K562 (cell line): ENCODE data around the gene TCF12. TPM values are rescaled to one million over a fixed set of nuclear protein-coding genes. Genes with fewer than 3 reads are reported as not detected.

Experiments used
- ATAC-seq: fragments of 200-7000 bp; cut with Tn5 transposase; 3 replicates; pipeline ENCODE4 v1.9.1; 2020; ENCODE audit warnings: moderate library complexity
- BruUV-seq: library from RNA; stranded (reverse); fragments of 400-500 nt; replicated peaks from 2 replicates; lab custom pipeline; 2021; lab: Mats Ljungman, UMichigan
- CTCF ChIA-PET: fragments of 300-600 bp; formaldehyde crosslinking; extraction: SDS; loops from one replicate; lab custom pipeline; 2021; ENCODE audit warnings: low intra/inter-chr PET ratio; lab: Yijun Ruan, JAX
- POLR2A ChIA-PET: fragments of 300-600, 350-650 bp; sonication (Branson Sonifier 250); formaldehyde crosslinking; extraction: SDS; loops from one replicate; lab custom pipeline; 2021; ENCODE audit warnings: antibody characterized with exemption, inconsistent platforms; lab: Yijun Ruan, JAX
- DNase-seq, 4 experiments: peaks; one replicate each; pipeline versions ENCODE4 v3.0.0 to v3.0.0-alpha.2; 2011 to 2018; ENCODE audit warnings: low spot score in 3 of 4, mixed read lengths in 3 of 4; ENCODE audit errors: extremely low read depth in 1 of 4
- FAIRE-seq: peaks from 2 replicates; lab custom pipeline; 2011; peaks lifted over from hg19 to GRCh38; lab: Jason Lieb, UNC
- H2AFZ ChIP-seq: 2 replicates; pipeline ENCODE4 v1.6.0; 2011; ENCODE audit warnings: low read depth, low read length, control low read depth, inconsistent platforms
- H3K27ac ChIP-seq: fragments of 200-600 bp; 3 replicates; pipeline ENCODE4 v1.8.0; 2011; ENCODE audit warnings: low read depth, mild to moderate bottlenecking, control low read depth, inconsistent platforms, low read length, moderate library complexity, mixed read lengths; ENCODE audit errors: extremely low read depth
- H3K27me3 ChIP-seq, 2 experiments: fragments of 300-600 bp in 1 of 2; 2 replicates in 1 of 2; 3 replicates in 1 of 2; pipeline versions ENCODE4 v1.6.0 to v1.8.0; 2011; ENCODE audit warnings: inconsistent platforms in 2 of 2, low read length in 2 of 2, mild to moderate bottlenecking in 1 of 2, mixed read lengths in 1 of 2, moderate library complexity in 1 of 2; ENCODE audit not compliant: control insufficient read depth in 2 of 2, insufficient read depth in 2 of 2
- H3K36me3 ChIP-seq: fragments of 300-600 bp; 3 replicates; pipeline ENCODE4 v1.8.0; 2011; ENCODE audit warnings: mild to moderate bottlenecking, low read length, inconsistent platforms; ENCODE audit not compliant: control insufficient read depth, insufficient read depth
- H3K4me1 ChIP-seq, 2 experiments: fragments of 200-600 bp in 1 of 2; replicated peaks in 1 of 2; 2 replicates in 1 of 2; 3 replicates in 1 of 2; pipeline versions ENCODE4 v1.5.1 to v1.8.0; 2011; ENCODE audit warnings: inconsistent platforms in 2 of 2, low read length in 2 of 2, mild to moderate bottlenecking in 1 of 2, mixed read lengths in 1 of 2, moderate library complexity in 1 of 2; ENCODE audit not compliant: control insufficient read depth in 2 of 2, insufficient read depth in 2 of 2
- H3K4me2 ChIP-seq: 2 replicates; pipeline ENCODE4 v1.6.1; 2011; ENCODE audit warnings: low read length, control low read depth, inconsistent platforms, mixed read lengths; ENCODE audit not compliant: insufficient read depth
- H3K4me3 ChIP-seq: fragments of 200-600 bp; sonication (generic), shearing (Covaris generic); 2 replicates; pipeline ENCODE4 v1.5.1; 2016; ENCODE audit warnings: control low read depth, inconsistent platforms
- H3K79me2 ChIP-seq: fragments of 200-600 bp; 3 replicates; pipeline ENCODE4 v1.8.0; 2011; ENCODE audit warnings: low read length, inconsistent platforms; ENCODE audit not compliant: control insufficient read depth, insufficient read depth
- H3K9ac ChIP-seq, 2 experiments: 2 replicates each; pipeline versions ENCODE4 v1.6.0 to v1.6.1; 2011; ENCODE audit warnings: low read depth in 2 of 2, low read length in 2 of 2, control low read depth in 1 of 2, inconsistent platforms in 1 of 2, mild to moderate bottlenecking in 1 of 2, mixed read lengths in 1 of 2; ENCODE audit not compliant: insufficient read depth in 1 of 2
- H3K9me1 ChIP-seq: one replicate; pipeline ENCODE4 v1.6.0; 2011; ENCODE audit warnings: inconsistent platforms, mild to moderate bottlenecking, low read length, moderate library complexity; ENCODE audit not compliant: control insufficient read depth, insufficient read depth
- H3K9me3 ChIP-seq: replicated peaks from 2 replicates; pipeline ENCODE4 v1.5.1; 2011; ENCODE audit warnings: low read depth, low read length, inconsistent platforms; ENCODE audit not compliant: control insufficient read depth, insufficient read depth
- H4K20me1 ChIP-seq: replicated peaks from 2 replicates; pipeline ENCODE4 v1.6.1; 2011; ENCODE audit warnings: low read length, inconsistent platforms, mixed read lengths; ENCODE audit not compliant: control insufficient read depth, insufficient read depth
- POLR2B ChIP-seq: fragments of 450-650 bp; IDR thresholded peaks from 2 replicates; pipeline ENCODE4 v1.6.1; 2018; ENCODE audit warnings: low read depth; ENCODE audit not compliant: partially characterized antibody
- SAFB ChIP-seq: fragments of 200-400 bp; formaldehyde crosslinking; IDR thresholded peaks from 2 replicates; pipeline ENCODE4 v1.6.1; 2017; ENCODE audit warnings: low read depth, low read length, borderline replicate concordance
- ZC3H8 ChIP-seq: fragments of 450-650 bp; IDR thresholded peaks from 2 replicates; pipeline ENCODE4 v1.6.1; 2017
- WGBS: fragments of 100-300 bp; shearing (Covaris generic); methylation state at CpG from one replicate; pipeline ENCODE4 v1.1.6; 2016; ENCODE audit warnings: low coverage, mixed read lengths; ENCODE audit not compliant: insufficient coverage; ENCODE audit errors: missing lambda C conversion rate; 5-methylcytosine and 5-hydroxymethylcytosine counted together
- in situ Hi-C: fragments of 300-500 bp; cut with MboI; formaldehyde crosslinking; loops from 4 replicates; pipeline ENCODE4 v1.15.0; 2018; ENCODE audit warnings: inconsistent platforms, mixed read lengths
- intact Hi-C: fragments of 100-400 bp; cut with micrococcal nuclease; formaldehyde crosslinking; loops from 2 replicates; pipeline ENCODE4 v1.14.2; 2022
- polyA plus RNA-seq, 8 experiments: library from polyadenylated mRNA; depleted of rRNA in 4 of 8; stranded (reverse) in 5 of 8; unstranded in 3 of 8; fragments of >200 nt; fragmentation: Nextera tagmentation in 2 of 8; fragmentation: Illumina TruSeq in 1 of 8; extraction: Ambion mirVana in 2 of 8; extraction: Trizol in 1 of 8; gene quantifications; 2 replicates each; pipeline versions ENCODE4 v1.2.1 to v1.2.3, GENCODE V29; 2011 to 2014; ENCODE audit warnings: inconsistent platforms in 1 of 8, missing spikeins in 1 of 8
- total RNA-seq, 7 experiments: library from RNA; depleted of rRNA in 6 of 7; stranded (reverse); fragments of >200 nt in 6 of 7; fragmentation: Illumina TruSeq in 2 of 7; extraction: Trizol in 2 of 7; gene quantifications; 2 replicates each; pipeline versions ENCODE4 v1.2.1 to v1.2.3, GENCODE V29; 2011 to 2021; ENCODE audit warnings: low replicate concordance in 1 of 7
- TF ChIP-seq, protein P1 (sequence below): IDR thresholded peaks from 2 replicates; pipeline ENCODE4 v1.6.1; 2012; ENCODE audit warnings: low read depth, low read length, improper control_type of control experiment, borderline replicate concordance
- TF ChIP-seq, protein P2 (sequence below): fragments of 250-450 bp; sonication (Bioruptor Pico); IDR thresholded peaks from 2 replicates; pipeline ENCODE4 v1.8.0; 2022; ENCODE audit warnings: inconsistent platforms, mild to moderate bottlenecking, moderate library complexity, borderline replicate concordance
- TF ChIP-seq, protein P3 (sequence below): fragments of 250-450 bp; sonication (Bioruptor Pico); IDR thresholded peaks from 2 replicates; pipeline ENCODE4 v1.5.0; 2020; ENCODE audit warnings: mild to moderate bottlenecking
- TF ChIP-seq, protein P4 (sequence below): fragments of 250-450 bp; sonication (Bioruptor Pico); IDR thresholded peaks from 2 replicates; pipeline ENCODE4 v1.9.0; 2021; ENCODE audit warnings: mild to moderate bottlenecking, inconsistent platforms
- TF ChIP-seq, protein P5 (sequence below), 2 experiments: IDR thresholded peaks in 1 of 2; conservative IDR thresholded peaks in 1 of 2; 2 replicates each; pipeline ENCODE4 v1.6.1; 2016; ENCODE audit warnings: low read depth in 2 of 2, mild to moderate bottlenecking in 1 of 2, missing compliant biosample characterization in 1 of 2, missing genetic modification characterization in 1 of 2, moderate library complexity in 1 of 2
- TF ChIP-seq, protein P6 (sequence below): fragments of 450-650 bp; IDR thresholded peaks from 2 replicates; pipeline ENCODE4 v1.6.1; 2016; ENCODE audit warnings: missing biosample characterization, missing genetic modification characterization

Gene TCF12
- total and polyA plus RNA-seq, 9 of the 15 experiments (the other 6 are each of a cell fraction or from before 2014, with no cell fraction given) = 10.5 to 132 (median 52.9) TPM

DNA sequence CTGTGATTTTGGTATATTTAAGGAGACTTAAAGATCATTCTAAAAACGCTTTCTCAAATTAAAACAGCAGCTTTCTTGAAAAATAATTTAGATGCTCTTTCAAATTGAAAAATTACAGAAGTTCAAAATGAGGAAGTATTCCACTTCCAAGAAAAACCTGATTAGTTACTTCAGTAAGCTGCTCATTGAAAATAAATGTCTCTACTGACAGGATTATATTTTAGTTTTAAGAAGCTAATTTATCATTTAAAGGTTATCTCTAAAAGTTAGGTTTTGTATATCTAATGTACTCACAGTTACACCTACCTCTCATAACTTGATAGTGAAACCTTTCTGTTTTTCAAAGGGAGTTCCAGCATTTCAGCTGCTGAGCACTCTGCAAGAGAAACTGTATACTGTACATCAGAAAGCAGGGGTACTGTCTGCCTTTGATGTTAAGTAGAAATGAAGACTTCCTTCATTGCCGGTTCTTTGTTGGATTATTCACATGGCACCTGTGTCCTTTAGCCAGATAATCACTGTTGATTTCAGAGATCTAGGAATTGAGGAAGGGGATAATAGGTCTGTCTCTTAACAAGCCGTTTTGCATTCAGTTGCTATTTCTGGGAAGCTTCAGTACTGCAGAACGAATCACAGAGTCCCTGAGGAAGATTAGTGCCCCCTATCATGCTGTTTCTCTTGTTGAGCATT lies 161.6 kb downstream of the TCF12 start:
- POLR2A ChIA-PET = no interaction called here
- Histone ChIP-seq H3K9ac (no peak overlapping the region), H3K4me2 (no peak overlapping the region), H3K79me2 (peaks cover 28% of the 10 kb centered on the region), H3K4me1 (peaks cover 0 to 15% of the 10 kb centered on the region in 2 experiments; a peak in 3 of 5 replicates), H3K27ac (no peak overlapping the region), H2AFZ (no peak overlapping the region), H3K4me3 (no peak overlapping the region), H3K9me1 (no peaks in the 10 kb centered on the region), H3K27me3 (no peaks in the 10 kb centered on the region), H3K36me3 (no peaks in the 10 kb centered on the region; the same call in 2 of the 3 replicates), H3K9me3 (no peaks in the 10 kb centered on the region), H4K20me1 (no peaks in the 10 kb centered on the region)
- FAIRE-seq (no peak), ATAC-seq (peak; percentile 57; the same call in 2 of the 3 replicates), DNase-seq (no peak)
- in situ Hi-C loops (no loop called here), intact Hi-C loops (no loop called here)
- CTCF ChIA-PET = no interaction called here
- BruUV-seq = no TSS peak
- 6% methylated on average over 4 of the region's 4 CpGs for WGBS
- TF ChIP-seq SAFB (no peak), POLR2B (no peak), ZC3H8 (no peak)
- TF ChIP-seq, protein P1, sequence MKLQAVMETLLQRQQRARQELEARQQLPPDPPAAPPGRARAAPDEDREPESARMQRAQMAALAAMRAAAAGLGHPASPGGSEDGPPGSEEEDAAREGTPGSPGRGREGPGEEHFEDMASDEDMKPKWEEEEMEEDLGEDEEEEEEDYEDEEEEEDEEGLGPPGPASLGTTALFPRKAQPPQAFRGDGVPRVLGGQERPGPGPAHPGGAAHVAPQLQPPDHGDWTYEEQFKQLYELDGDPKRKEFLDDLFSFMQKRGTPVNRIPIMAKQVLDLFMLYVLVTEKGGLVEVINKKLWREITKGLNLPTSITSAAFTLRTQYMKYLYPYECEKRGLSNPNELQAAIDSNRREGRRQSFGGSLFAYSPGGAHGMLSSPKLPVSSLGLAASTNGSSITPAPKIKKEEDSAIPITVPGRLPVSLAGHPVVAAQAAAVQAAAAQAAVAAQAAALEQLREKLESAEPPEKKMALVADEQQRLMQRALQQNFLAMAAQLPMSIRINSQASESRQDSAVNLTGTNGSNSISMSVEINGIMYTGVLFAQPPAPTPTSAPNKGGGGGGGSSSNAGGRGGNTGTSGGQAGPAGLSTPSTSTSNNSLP = no peak
- TF ChIP-seq, protein P2, sequence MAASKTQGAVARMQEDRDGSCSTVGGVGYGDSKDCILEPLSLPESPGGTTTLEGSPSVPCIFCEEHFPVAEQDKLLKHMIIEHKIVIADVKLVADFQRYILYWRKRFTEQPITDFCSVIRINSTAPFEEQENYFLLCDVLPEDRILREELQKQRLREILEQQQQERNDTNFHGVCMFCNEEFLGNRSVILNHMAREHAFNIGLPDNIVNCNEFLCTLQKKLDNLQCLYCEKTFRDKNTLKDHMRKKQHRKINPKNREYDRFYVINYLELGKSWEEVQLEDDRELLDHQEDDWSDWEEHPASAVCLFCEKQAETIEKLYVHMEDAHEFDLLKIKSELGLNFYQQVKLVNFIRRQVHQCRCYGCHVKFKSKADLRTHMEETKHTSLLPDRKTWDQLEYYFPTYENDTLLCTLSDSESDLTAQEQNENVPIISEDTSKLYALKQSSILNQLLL (CRISPR knock-in tag) = no peak
- TF ChIP-seq, protein P3, sequence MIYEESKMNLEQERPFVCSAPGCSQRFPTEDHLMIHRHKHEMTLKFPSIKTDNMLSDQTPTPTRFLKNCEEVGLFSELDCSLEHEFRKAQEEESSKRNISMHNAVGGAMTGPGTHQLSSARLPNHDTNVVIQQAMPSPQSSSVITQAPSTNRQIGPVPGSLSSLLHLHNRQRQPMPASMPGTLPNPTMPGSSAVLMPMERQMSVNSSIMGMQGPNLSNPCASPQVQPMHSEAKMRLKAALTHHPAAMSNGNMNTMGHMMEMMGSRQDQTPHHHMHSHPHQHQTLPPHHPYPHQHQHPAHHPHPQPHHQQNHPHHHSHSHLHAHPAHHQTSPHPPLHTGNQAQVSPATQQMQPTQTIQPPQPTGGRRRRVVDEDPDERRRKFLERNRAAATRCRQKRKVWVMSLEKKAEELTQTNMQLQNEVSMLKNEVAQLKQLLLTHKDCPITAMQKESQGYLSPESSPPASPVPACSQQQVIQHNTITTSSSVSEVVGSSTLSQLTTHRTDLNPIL = no peak
- TF ChIP-seq, protein P4, sequence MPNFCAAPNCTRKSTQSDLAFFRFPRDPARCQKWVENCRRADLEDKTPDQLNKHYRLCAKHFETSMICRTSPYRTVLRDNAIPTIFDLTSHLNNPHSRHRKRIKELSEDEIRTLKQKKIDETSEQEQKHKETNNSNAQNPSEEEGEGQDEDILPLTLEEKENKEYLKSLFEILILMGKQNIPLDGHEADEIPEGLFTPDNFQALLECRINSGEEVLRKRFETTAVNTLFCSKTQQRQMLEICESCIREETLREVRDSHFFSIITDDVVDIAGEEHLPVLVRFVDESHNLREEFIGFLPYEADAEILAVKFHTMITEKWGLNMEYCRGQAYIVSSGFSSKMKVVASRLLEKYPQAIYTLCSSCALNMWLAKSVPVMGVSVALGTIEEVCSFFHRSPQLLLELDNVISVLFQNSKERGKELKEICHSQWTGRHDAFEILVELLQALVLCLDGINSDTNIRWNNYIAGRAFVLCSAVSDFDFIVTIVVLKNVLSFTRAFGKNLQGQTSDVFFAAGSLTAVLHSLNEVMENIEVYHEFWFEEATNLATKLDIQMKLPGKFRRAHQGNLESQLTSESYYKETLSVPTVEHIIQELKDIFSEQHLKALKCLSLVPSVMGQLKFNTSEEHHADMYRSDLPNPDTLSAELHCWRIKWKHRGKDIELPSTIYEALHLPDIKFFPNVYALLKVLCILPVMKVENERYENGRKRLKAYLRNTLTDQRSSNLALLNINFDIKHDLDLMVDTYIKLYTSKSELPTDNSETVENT (CRISPR knock-in tag) = no peak
- TF ChIP-seq, protein P5, sequence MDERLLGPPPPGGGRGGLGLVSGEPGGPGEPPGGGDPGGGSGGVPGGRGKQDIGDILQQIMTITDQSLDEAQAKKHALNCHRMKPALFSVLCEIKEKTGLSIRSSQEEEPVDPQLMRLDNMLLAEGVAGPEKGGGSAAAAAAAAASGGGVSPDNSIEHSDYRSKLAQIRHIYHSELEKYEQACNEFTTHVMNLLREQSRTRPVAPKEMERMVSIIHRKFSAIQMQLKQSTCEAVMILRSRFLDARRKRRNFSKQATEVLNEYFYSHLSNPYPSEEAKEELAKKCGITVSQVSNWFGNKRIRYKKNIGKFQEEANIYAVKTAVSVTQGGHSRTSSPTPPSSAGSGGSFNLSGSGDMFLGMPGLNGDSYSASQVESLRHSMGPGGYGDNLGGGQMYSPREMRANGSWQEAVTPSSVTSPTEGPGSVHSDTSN (CRISPR knock-in tag; IDR thresholded peaks at IDR 0.05; ENCODE audit: low read depth) = no peak
- TF ChIP-seq, protein P5 (tag; conservative IDR thresholded peaks at IDR 0.05; ENCODE audit: low read depth) = peak; percentile 70; the same call in 1 of the 2 replicates
- TF ChIP-seq, protein P6, sequence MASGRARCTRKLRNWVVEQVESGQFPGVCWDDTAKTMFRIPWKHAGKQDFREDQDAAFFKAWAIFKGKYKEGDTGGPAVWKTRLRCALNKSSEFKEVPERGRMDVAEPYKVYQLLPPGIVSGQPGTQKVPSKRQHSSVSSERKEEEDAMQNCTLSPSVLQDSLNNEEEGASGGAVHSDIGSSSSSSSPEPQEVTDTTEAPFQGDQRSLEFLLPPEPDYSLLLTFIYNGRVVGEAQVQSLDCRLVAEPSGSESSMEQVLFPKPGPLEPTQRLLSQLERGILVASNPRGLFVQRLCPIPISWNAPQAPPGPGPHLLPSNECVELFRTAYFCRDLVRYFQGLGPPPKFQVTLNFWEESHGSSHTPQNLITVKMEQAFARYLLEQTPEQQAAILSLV (tag) = no peak
